IPS DF 19.7 (cell line): ENCODE results near the gene TMEM47.

Experiments used
- DNase-seq: peaks from one replicate; pipeline ENCODE4 v3.0.0-alpha.2; 2013; ENCODE audit warnings: low read depth, low spot score

Gene TMEM47

DNA sequence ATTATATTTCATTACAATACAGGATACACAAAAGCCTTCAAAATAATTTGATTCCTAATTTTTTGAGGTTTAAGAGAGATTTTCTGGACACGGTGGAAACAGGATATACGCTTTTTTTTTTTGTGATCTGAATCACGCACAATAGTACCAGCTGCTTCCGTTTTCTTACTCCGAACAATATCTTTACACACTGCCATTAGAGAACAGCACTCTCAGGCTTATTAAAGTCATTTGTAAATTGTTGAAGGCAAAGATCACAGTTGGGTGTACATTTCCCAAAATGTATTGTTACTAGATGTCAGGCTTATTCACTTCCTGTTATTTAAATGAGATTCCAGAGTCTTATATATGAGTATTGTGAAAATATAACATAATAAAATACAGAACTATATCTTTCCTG is 71.5 kb downstream of the TMEM47 start:
- DNase-seq, result no peak

- no peak for DNase-seq
Observed at GRCh38 chrX:34584781-34585180, 72.3 kb downstream of the TMEM47 start.

GRCh38 chrX:34580069-34580468 is 77.0 kb downstream of the TMEM47 start:
- DNase-seq, result no peak

DNA sequence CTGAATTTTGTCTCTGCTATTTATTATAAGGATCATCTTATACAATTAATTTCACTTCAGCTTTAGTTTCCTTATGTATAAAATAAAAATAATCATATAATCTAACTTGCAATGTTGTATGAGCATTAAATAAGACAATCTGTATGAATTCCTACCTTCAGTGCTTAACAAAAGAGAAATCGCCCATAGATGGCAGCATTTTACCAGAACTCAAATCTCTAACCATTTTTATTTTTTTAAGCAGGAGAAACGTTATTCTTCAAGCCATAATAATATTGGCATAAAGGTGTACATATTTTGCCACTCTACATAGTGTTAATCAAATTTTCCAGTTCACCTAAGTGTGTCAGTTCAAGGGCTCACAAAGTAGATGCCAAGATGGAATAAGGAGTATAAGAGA is 78.8 kb downstream of the TMEM47 start:
- no peak for DNase-seq
